Skeletal muscle tissue (tissue), 4 donors: ENCODE data around the gene ZBTB18. TPM values are rescaled to one million over a fixed set of nuclear protein-coding genes. Genes with fewer than 3 reads are reported as not detected.
"Not testable (repeated sequence)": the region's sequence is repeated elsewhere in the genome, so short reads cannot be mapped to it uniquely, and the experiment has no call there.

Experiments used
- H3K27ac ChIP-seq: one replicate; pipeline ENCODE4 v1.7.0; 2013; ENCODE audit warnings: mild to moderate bottlenecking, low read depth, low read length, inconsistent platforms
- H3K27me3 ChIP-seq, 3 donors: one replicate each; pipeline ENCODE4 v1.7.0; 2013; ENCODE audit warnings: low read length in 3 of 3; ENCODE audit not compliant: control insufficient read depth in 3 of 3, insufficient read depth in 3 of 3
- H3K36me3 ChIP-seq, 3 donors: one replicate each; pipeline ENCODE4 v1.7.0; 2013; ENCODE audit warnings: low read length in 3 of 3; ENCODE audit not compliant: control insufficient read depth in 3 of 3, insufficient read depth in 3 of 3
- H3K4me1 ChIP-seq, 3 donors: one replicate each; pipeline ENCODE4 v1.7.0; 2013; ENCODE audit warnings: low read length in 3 of 3, mild to moderate bottlenecking in 3 of 3; ENCODE audit not compliant: control insufficient read depth in 3 of 3, insufficient read depth in 3 of 3
- H3K4me3 ChIP-seq, 3 donors: one replicate each; pipeline ENCODE4 v1.7.0; 2013; ENCODE audit warnings: low read length in 3 of 3
- H3K9ac ChIP-seq, 3 donors: one replicate each; pipeline ENCODE4 v1.7.0; 2013; ENCODE audit warnings: low read length in 3 of 3, mild to moderate bottlenecking in 3 of 3, moderate library complexity in 2 of 3, low read depth in 1 of 3
- H3K9me3 ChIP-seq, 3 donors: one replicate each; pipeline ENCODE4 v1.7.0; 2013; ENCODE audit warnings: low read length in 3 of 3; ENCODE audit not compliant: control insufficient read depth in 3 of 3
- total RNA-seq: library from RNA; depleted of rRNA; stranded (reverse); fragments of >200 nt; gene quantifications from one replicate; pipeline ENCODE4 v1.2.3, GENCODE V29; 2014
- donor health status: Osteomylitis.

The ZBTB18 gene
- total RNA-seq, 1 donor from 2014 or later: 58.5 TPM

DNA sequence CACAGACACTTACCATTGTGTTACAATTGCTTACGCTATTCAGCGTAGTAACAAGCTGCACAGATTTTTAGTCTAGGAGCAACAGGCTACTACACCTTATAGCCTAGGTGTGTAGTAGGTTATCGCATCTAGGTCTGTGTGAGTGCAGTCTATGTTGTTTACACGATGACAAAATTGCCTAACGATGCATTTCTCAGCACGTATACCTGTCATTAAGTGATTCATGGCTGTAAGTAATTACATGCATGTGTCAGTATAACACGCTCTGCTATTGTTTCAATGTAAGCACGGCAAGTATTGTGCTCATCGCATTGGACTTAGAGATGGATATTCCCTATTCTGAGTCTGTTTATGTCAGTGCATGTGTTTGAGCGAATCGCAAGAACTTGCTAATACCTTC, 15.7 kb upstream of the ZBTB18 start:
- no peaks in the 10 kb centered on the region for H3K9me3 ChIP-seq

DNA sequence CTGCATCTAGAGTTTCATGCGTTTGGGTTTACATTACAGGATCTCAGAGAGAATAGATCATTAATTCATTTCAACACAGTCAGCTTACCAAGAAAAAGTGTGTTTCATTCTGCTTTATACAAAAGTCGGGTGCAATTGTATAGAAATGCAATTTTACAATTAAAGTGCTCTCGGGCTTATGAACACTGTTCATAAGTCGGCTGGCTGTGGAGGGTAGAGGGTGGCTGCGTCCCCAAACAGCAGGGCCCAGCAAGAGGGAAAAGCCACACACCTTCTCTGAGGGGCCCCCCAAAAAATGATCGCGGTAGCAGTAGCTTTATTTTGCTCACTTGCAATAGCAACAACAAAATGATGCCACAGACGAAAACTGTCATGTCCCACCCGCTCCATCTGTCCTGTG, 13.8 kb upstream of the ZBTB18 start:
- H3K4me1 ChIP-seq: no peaks in the 10 kb centered on the region
- no peak overlapping the region for H3K9ac ChIP-seq
- H3K36me3 ChIP-seq: no peaks in the 10 kb centered on the region
- no peaks in the 10 kb centered on the region for H3K9me3 ChIP-seq
- H3K27me3 ChIP-seq: no peaks in the 10 kb centered on the region
- H3K4me3 ChIP-seq: no peak overlapping the region
- H3K27ac ChIP-seq: no peak overlapping the region

More for the DNA sequence above, 15.7 kb upstream of the ZBTB18 start:
- H3K27me3 ChIP-seq: no peaks in the 10 kb centered on the region
- H3K9ac ChIP-seq: no peak overlapping the region
- H3K36me3 ChIP-seq: no peaks in the 10 kb centered on the region
- no peak overlapping the region for H3K27ac ChIP-seq
- no peaks in the 10 kb centered on the region for H3K4me1 ChIP-seq
- H3K4me3 ChIP-seq: no peak overlapping the region

DNA sequence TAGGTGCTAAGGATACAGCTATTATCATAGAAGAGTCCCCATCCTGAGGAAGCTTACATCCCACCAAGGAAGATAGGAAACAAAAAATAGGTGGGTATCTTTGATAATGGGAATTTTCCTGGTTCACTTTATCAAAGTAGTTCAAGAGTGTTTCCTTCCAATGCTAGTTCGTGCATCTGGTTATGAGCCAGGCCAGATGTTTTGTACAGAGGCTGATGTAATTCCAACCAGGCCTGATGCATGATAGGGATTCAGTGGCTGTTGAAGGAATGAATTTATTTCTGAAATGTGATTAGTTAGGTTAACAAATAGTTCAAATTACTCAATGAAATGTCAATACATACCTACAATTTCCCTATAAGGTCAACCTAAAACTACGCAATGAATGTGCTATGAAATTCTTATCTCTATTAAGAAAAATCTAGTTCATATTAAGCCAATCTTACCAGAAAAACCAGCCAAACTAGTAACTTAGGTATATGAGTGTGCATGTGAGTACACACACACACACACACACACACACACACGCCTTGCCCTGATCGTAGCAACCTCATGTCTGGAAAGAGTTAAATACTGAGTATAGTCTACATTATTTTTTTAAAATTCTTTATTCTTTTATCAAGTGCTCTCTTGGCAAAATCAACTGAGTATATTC, 9.5 kb upstream of the ZBTB18 start:
- Histone ChIP-seq H3K4me1 (no peaks in the 10 kb centered on the region), H3K36me3 (no peaks in the 10 kb centered on the region), H3K27ac (no peak overlapping the region), H3K27me3 (no peaks in the 10 kb centered on the region), H3K4me3 (no peak overlapping the region), H3K9ac (no peak overlapping the region), H3K9me3 (no peaks in the 10 kb centered on the region)

DNA sequence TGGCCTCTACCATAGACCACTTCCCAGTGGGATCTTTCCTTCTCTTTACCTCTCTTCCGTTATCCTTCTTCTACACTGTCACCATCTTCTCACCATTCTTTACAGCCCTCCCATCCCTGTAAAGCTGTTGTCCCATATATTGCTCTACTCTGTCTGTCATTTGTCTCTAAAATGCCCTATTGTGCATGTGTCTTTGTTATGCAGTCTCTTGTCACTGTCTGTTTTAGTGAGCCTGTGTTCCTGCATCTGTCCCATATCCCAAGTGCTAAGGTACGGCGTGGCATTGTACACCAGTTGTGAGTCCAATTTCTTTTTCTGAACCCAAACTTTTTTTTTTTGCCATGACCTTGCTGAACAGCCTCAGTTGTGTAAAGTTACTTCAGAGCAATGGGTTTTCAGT, 8.8 kb upstream of the ZBTB18 start:
- H3K4me3 ChIP-seq: no peak overlapping the region
- H3K4me1 ChIP-seq: peaks cover 0 to 4% (median 2%) of the 10 kb centered on the region in 3 donors
- H3K27me3 ChIP-seq: no peaks in the 10 kb centered on the region
- H3K36me3 ChIP-seq: no peaks in the 10 kb centered on the region
- H3K9me3 ChIP-seq: no peaks in the 10 kb centered on the region
- no peak overlapping the region for H3K9ac ChIP-seq
- no peak overlapping the region for H3K27ac ChIP-seq

DNA sequence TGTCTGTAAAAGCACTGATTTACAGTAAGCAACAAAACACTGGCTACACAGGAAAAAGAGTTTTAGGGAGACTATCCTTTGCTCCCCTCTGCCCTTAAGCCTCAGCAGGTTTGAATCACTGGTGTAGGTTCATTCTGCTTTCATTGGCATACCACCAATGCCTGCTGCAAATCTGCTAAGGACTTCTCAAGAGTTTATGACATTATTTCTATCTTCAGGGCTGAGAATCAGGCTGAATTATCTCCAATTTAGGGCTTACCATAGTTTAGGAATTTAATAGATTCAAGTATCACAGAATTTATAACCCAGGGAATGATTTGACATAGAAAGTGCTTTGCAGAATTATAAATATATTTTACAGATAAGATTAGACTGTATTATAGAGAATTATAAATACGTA, 6.7 kb upstream of the ZBTB18 start:
- Histone ChIP-seq H3K9ac (no peak overlapping the region), H3K4me3 (no peak overlapping the region), H3K27ac (no peak overlapping the region), H3K4me1 (peaks cover 0 to 5% (median 2%) of the 10 kb centered on the region in 3 donors), H3K27me3 (no peaks in the 10 kb centered on the region), H3K36me3 (no peaks in the 10 kb centered on the region), H3K9me3 (no peaks in the 10 kb centered on the region)

DNA sequence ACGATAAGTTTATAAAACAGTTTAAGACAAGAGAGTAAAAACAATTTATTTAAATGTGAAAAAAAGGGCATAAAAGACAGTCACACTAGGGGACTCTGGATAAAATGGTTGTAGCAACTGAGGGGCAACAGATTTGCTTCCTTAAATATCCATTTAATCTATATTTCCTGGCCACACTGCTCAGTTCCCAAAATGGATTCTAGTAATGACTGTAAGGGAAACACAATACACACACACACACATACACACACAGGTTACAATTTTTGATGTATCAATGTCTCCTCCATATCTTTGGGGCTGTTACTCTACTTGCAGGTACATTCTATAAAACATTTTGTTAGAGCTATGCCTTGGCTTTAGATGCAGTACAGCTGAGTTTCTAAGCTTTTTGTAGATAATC, 4.8 kb upstream of the ZBTB18 start:
- Histone ChIP-seq H3K4me1 (peaks cover 13 to 21% (median 18%) of the 10 kb centered on the region in 3 donors), H3K27ac (peak overlapping the region; percentile 97)
- H3K27me3 ChIP-seq, H3K36me3 ChIP-seq, H3K9me3 ChIP-seq, H3K9ac ChIP-seq, H3K4me3 ChIP-seq: not testable (repeated sequence)

DNA sequence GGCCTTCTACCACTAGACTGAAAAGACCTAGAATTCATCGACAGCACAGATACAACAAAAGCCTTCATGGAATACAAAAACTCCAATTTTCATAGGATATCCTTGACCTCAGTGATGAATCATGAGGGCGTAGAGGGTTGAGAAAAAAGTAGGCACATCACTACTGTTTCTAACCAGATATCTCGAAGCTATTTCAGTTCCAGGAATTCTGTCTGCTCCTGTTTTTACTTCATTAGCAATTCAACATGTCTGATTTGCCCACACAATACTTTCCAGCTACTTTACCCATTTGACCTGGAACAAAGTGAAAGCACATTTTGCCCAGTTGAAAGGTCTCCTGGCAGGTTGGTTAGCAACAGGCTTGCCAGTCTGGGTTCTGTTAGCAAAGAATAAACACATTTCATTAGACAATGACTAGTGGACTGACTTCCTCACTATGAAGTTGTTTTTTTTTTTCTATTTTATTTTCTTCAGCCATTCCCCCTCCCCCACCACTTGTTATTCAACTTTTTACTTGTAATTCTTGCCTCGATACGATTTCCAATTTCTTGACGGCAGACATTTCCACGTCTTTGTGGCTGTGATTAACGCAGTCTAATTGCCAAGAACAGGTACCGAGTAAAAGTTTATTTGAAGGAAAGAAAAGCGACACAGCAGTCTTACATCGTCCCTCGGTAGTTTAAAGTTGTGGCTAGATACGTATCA, 4.0 kb upstream of the ZBTB18 start:
- Histone ChIP-seq H3K27ac (peak overlapping the region; percentile 97), H3K27me3 (no peaks in the 10 kb centered on the region), H3K9me3 (no peaks in the 10 kb centered on the region), H3K9ac (peak overlapping the region; percentile 95 to 99 (median 99)), H3K36me3 (no peaks in the 10 kb centered on the region), H3K4me3 (peak overlapping the region; percentile 93 to 97 (median 95)), H3K4me1 (peaks cover 15 to 25% (median 24%) of the 10 kb centered on the region in 3 donors)

DNA sequence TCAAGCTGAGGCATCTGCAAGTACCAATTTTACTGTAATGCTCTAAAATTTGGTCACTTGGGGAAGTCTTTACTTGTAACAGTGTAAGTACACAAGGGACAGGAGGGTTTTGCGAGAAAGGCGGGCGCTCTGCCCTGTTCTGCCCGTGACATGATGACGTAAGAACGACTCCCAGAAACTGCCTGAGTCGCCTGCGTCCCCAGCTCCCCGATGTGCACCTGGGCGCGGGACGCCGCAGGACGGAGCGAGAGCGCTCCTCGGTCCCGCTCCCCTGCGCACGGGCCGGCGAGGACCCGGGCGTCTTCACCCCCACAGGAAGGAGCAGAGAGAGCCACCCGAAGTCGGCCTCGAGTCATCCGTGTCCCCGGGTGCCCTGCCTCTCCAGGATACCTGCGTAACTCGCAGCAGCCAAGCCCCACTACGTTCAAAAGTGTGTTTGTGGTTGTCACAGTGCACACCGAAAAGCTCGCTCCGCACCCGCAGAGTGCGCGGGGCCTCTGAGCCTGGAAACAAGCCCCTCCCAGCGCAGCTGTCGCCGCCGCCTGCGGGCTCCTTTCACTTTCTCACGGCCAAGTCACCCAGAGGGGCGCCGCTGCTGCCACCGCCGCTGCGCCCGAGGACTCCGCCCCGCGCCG, 3.3 kb upstream of the ZBTB18 start:
- H3K9me3 ChIP-seq: no peaks in the 10 kb centered on the region
- H3K27ac ChIP-seq: peak overlapping the region; percentile 97
- peak overlapping the region; percentile 95 to 99 (median 99) for H3K9ac ChIP-seq
- H3K27me3 ChIP-seq: no peaks in the 10 kb centered on the region
- no peaks in the 10 kb centered on the region for H3K36me3 ChIP-seq
- peak overlapping the region; percentile 93 to 97 (median 95) for H3K4me3 ChIP-seq
- H3K4me1 ChIP-seq: peaks cover 20 to 28% (median 27%) of the 10 kb centered on the region in 3 donors

DNA sequence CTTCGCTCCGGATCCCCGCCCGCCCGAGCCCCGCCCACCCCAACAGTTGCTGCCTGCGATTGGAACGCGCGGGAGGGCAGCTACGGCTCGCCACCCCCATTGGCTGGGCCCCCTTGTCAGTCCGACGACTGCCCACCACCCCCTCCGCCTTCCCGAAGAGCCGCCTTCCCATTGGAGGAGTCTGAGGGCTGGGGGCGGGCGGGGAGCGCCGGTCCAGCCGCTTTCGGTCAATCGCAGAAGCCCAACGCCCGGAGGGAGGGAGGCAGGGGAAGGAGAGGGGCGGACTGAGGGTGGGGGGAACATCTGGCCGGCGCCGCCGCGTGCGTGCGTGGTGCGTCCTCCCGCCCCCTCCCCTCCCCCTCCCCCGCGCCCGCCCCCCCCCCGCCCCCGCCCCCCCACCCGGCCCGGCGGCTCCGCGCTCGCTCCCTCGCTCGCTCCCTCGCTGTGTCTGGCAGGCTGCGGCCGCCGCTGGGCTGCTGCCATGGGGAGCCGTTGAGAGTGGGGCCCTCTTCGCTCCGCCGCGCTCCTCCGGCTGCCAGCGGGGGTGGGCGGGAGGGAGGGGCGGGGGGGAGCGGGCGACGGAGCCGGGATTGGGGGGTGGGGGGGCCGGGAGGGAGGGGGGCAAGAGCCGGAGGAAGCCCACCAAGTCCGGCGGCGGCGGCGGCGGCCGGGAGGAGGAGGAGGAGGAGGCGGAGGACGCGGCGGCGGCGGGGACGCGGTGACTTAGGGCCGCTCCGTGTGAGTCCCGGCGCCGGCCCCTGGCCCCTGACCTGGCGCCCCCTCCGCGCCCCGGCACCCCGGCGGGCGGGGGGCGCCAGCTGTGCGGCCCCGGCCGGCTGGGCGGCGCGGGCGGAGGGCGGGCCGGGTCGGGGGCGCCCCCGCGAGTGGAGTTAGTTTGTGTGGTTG, 2.6 kb upstream of the ZBTB18 start:
- Histone ChIP-seq H3K9ac (no peak overlapping the region), H3K4me1 (peaks cover 20 to 28% (median 27%) of the 10 kb centered on the region in 3 donors), H3K4me3 (no peak overlapping the region)

More for the DNA sequence above, 2.6 kb upstream of the ZBTB18 start:
- H3K27me3 ChIP-seq: no peaks in the 10 kb centered on the region
- H3K9me3 ChIP-seq: no peaks in the 10 kb centered on the region
- peak overlapping the region; percentile 97 for H3K27ac ChIP-seq
- no peaks in the 10 kb centered on the region for H3K36me3 ChIP-seq
